Measurements from ENCODE around the gene CA11.

DNA sequence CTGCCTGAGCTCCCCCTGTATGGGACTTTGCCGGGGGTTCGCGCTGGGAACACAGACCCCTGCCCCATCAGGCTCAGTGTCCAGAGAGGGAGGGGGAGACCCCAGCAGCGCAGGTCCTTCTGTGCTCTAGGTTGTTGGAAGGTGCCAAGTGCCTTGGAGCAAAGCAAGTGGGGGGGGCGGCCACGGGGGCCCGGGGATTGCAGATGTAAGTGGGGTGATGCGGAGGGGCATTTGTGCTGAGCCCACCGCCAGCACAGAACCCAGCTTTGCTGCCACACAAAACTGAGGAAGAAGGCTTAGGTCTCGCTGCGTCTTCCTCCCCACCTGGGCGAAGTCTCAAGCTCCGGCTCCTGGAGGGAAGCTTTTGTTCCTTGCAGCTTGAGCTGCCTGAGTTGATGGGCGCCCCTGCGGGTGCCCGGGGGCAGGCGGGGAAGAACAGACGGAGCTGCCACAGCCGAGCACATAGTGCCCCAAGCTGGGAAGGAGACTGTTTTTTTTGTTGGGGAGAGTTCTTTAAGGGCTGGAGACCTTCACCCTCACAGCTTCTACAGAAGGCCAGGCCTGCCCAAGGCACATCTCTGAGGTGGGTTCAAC, 28.3 kb upstream of the CA11 start:
- TF ChIP-seq, protein P1, sequence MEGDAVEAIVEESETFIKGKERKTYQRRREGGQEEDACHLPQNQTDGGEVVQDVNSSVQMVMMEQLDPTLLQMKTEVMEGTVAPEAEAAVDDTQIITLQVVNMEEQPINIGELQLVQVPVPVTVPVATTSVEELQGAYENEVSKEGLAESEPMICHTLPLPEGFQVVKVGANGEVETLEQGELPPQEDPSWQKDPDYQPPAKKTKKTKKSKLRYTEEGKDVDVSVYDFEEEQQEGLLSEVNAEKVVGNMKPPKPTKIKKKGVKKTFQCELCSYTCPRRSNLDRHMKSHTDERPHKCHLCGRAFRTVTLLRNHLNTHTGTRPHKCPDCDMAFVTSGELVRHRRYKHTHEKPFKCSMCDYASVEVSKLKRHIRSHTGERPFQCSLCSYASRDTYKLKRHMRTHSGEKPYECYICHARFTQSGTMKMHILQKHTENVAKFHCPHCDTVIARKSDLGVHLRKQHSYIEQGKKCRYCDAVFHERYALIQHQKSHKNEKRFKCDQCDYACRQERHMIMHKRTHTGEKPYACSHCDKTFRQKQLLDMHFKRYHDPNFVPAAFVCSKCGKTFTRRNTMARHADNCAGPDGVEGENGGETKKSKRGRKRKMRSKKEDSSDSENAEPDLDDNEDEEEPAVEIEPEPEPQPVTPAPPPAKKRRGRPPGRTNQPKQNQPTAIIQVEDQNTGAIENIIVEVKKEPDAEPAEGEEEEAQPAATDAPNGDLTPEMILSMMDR (IDR thresholded peaks at IDR 0.05; ENCODE audit: low read length), result no peak
- no peak for TF ChIP-seq EZH2 (IDR thresholded peaks at IDR 0.05; ENCODE audit: borderline replicate concordance, low read length)

All from OCI-LY1 (cell line).